IMR-90 (cell line): ENCODE results near the gene PNMA8C.
"Not testable (repeated sequence)": the region's sequence is repeated elsewhere in the genome, so short reads cannot be mapped to it uniquely, and the experiment has no call there.

Experiments
- MXI1 ChIP-seq: IDR thresholded peaks from 2 replicates; pipeline ENCODE4 v1.6.1; 2012; ENCODE audit warnings: low read depth, mild to moderate bottlenecking, low read length, moderate library complexity, borderline replicate concordance
- POLR2A ChIP-seq: IDR thresholded peaks from 2 replicates; pipeline ENCODE4 v1.6.1; 2012; ENCODE audit warnings: mild to moderate bottlenecking, low read depth, low read length
- SMC3 ChIP-seq: fragments of 150-350 bp; IDR thresholded peaks from 2 replicates; pipeline ENCODE4 v1.6.1; 2016; ENCODE audit warnings: low read depth, mild to moderate bottlenecking, antibody characterized with exemption, low read length, moderate library complexity
- TF ChIP-seq, protein P1 (sequence below): conservative IDR thresholded peaks from 2 replicates; pipeline ENCODE4 v1.5.1; 2012; ENCODE audit warnings: mild to moderate bottlenecking, low read depth, low read length, improper control_type of control experiment
- TF ChIP-seq, protein P2 (sequence below): fragments of 150-350 bp; IDR thresholded peaks from 2 replicates; pipeline ENCODE4 v1.6.1; 2017; ENCODE audit warnings: mild to moderate bottlenecking, antibody characterized with exemption, low read length, low read depth

DNA sequence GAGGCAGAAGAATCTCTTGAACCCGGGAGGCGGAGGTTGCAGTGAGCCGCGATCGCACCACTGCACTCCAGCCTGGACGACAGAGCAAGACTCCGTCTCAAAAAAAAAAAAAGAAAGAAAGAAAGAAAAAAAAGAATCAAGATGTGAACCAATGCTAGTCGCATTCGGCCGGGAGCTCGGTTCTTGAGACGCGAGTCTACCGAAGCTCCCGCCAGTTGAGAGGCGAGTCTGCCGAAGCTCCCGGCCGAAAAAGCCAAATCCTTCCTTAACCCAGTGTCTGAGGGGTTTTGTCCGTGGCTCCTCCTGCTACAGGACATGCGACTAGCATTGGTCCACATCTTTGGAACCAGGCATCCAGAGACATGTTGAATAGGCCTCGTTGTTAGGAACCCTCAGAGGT, 13.8 kb downstream of the PNMA8C start:
- TF ChIP-seq, protein P1, sequence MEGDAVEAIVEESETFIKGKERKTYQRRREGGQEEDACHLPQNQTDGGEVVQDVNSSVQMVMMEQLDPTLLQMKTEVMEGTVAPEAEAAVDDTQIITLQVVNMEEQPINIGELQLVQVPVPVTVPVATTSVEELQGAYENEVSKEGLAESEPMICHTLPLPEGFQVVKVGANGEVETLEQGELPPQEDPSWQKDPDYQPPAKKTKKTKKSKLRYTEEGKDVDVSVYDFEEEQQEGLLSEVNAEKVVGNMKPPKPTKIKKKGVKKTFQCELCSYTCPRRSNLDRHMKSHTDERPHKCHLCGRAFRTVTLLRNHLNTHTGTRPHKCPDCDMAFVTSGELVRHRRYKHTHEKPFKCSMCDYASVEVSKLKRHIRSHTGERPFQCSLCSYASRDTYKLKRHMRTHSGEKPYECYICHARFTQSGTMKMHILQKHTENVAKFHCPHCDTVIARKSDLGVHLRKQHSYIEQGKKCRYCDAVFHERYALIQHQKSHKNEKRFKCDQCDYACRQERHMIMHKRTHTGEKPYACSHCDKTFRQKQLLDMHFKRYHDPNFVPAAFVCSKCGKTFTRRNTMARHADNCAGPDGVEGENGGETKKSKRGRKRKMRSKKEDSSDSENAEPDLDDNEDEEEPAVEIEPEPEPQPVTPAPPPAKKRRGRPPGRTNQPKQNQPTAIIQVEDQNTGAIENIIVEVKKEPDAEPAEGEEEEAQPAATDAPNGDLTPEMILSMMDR, result not testable (repeated sequence)
- not testable (repeated sequence) for TF ChIP-seq SMC3, MXI1, POLR2A
- TF ChIP-seq, protein P2, sequence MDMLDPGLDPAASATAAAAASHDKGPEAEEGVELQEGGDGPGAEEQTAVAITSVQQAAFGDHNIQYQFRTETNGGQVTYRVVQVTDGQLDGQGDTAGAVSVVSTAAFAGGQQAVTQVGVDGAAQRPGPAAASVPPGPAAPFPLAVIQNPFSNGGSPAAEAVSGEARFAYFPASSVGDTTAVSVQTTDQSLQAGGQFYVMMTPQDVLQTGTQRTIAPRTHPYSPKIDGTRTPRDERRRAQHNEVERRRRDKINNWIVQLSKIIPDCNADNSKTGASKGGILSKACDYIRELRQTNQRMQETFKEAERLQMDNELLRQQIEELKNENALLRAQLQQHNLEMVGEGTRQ, result not testable (repeated sequence)
